GM18951 (cell line): ENCODE data around the gene TBC1D17.

Source experiments
- POLR2A ChIP-seq: IDR thresholded peaks from 4 replicates; pipeline ENCODE4 v1.6.1; 2011; ENCODE audit warnings: mild to moderate bottlenecking; ENCODE audit not compliant: insufficient read length, insufficient read depth; ENCODE audit errors: extremely low read depth
- in situ Hi-C: fragments of 300-500 bp; cut with MboI; formaldehyde crosslinking; loops from one replicate; pipeline ENCODE4 v1.12.0; 2022; ENCODE audit warnings: low sequenced_read_pairs, mixed read lengths, inconsistent platforms; ENCODE audit not compliant: unreplicated experiment

TBC1D17 gene

DNA sequence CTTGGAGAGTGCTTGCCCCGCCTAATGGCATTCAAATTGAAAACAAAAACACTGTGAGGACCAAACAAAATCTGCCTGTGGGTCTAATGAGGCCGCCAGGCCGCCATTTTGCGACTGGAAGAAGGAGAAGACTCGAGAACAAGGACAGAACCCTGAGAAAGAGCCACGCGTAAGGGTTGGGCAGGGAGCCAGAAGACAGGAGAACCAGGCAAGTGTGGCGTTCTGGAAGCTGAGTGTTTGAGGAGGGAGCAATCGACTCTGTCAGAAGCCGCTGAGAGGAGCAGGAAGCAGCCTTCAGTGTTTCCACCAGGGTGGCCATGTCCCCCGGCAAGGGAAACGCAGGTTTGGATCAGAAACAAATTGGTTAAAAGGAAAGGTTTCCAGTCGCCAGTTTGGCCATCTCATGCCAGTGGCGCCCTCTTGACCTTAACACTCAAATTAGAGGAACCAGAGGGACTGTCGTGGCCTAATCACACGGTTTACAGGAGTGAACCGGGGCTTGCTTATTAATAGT, 36.7 kb upstream of the TBC1D17 start:
- TF ChIP-seq POLR2A = no peak
- in situ Hi-C loops = no loop called here

DNA sequence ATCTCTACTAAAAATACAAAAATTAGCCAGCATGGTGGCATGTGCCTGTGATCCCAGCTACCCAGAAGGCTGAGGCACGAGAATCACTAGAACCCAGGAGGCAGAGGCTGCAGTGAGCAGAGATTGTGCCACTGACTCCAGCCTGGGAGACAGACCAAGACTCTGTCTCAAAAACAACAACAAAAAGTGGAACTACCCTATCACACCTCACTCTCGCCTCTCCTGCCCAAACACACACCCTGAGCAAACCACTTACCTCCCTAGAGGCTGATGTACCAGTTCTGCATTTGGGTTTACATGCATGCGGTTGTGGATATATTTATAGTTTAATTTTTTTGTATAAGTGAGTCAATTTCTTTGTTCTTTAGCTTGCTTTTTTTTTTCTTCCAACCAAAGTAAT, 34.2 kb upstream of the TBC1D17 start:
- in situ Hi-C loops = no loop called here
- TF ChIP-seq POLR2A = no peak

DNA sequence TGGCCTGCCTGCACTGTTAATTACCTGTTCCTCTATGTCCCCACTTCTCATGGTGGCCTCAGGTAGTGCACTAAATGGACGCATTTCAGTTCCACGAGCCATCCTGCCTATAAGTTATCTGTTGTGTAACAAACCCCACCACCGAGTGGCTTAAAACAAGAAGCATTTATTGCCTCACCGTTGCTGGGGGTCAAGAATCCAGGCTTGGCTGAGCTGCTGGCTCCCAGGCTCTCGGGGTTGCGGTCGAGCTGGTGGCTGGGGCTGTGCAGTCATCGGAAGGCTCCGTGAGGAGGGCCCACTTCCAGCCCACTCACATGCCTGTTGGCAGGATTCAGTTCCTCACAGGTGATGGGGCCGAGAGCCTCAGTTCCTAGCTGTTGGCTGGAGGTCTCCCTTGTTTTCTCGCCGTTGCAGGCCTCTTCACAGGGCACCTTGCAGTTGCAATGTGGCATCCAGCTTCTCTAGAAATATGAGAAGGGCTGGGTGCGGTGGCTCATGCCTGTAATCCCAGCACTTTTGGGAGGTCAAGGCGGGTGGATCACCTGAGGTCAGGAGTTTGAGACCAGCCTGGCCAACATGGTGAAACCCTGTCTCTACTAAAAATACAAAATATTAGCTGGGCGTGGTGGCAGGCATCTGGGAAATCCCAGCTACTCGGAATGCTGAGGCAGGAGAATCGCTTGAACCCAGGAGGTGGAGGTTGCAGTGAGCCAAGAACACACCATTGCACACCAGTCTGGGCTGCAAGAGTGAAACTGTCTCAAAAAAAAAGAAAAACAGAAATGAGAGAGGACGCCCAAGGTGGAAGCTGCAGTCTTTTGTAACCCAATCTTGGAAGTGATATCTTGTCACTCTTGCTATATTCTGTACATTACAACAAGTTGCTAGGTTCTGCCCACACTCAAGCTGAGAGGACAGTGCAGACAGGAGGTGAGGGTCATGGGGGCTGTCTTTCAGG, 33.1 kb upstream of the TBC1D17 start:
- TF ChIP-seq POLR2A = no peak
- in situ Hi-C loops = no loop called here

DNA sequence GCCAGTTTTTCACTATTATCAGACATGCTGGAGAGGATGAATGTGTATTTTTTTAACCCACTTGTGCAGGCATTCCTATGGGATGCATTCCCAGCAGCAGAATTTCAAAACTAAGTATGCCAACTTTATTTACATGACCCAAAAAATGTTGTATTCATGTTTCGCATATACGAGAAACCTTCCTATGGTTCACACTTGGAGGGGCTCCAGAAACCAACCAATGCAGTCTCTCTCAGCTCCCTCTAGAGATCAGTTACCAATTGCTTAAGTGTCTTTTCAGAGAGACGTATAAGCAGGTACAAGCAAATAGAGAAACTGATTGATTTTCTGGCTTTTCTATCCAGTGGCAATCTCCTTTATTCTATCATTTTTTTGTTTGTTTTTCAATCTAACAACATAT, 32.1 kb upstream of the TBC1D17 start:
- no peak for TF ChIP-seq POLR2A
- in situ Hi-C loops = no loop called here

DNA sequence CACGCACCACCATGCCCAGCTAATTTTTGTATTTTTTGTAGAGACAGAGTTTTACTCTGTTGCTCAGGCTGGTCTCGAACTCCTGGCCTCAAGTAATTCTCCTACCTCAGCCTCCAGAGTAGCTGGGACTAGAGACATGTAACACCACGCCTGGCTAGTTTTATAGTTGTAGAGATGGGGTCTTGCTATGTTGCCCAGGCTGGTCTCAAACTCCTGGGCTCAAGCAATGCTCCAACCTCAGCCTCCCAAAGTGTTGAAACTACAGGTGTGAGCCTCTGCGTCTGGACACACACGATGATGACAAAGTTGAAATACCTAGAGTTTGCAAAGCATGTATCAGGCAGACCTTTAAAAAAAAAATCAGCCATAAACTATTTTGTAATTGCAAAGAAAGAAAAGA, 31.1 kb upstream of the TBC1D17 start:
- in situ Hi-C loops = no loop called here
- no peak for TF ChIP-seq POLR2A

DNA sequence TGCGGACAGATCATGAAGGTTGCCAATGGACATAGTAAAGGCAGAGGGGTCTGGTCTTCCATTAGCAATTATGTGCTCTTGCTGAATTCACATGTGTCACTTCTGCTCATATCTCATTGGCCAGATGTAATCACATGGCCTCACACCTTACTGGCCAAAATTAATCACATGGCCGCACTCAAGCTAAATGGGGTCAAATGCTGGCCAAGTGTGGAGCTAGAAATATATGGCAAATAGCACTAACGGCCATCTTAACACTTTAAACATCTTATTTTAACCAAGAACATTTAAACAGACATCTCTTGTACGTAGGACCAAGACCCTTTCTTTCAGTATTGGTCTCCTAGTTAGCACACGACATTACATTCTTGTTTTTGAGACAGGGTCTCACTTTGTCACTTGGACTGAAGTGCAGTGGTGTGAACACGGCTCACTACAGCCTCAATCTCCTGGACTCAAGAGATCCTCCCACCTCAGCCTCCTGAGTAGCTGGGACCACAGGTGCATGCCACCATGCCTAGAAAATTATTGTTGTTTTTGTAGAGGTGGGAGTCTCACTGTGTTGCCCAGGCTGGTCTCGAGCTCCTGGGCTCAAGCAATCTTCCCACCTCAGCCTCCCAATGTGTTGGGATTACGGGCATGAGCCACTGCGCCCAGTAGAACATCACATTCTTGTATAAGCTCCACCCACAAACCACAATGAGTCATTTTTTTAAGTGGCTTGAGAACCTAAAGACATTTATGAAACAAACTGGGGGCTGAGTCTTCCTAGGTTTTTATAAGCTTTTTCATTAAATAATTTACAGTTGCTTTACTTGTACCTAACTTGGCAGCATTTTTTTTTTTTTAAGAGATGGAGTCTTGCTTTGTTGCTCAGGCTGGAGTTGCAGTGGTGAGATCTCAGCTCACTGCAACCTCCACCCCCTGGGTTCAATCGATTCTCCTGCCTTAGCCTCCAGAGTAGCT, 29.5 kb upstream of the TBC1D17 start:
- in situ Hi-C loops = no loop called here
- no peak for TF ChIP-seq POLR2A

DNA sequence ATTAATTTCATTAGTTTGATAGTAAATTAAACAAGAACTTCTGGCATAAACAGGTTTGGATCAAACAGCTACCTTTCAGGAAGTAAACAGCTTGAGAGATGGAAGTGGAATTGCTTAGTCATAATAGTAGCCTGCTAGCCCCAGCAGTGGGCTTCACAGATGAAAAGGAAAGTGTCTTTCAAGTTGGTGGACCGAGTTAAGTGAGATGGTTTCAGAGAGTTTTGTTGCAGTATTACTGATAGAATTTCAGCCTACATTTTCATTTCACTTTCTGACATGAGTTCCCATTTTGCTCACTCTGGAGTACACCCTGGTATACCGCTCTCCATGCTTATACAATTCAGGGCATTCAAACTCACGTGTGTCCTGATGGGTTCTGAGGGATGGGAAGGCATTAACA, 28.6 kb upstream of the TBC1D17 start:
- in situ Hi-C loops = no loop called here
- no peak for TF ChIP-seq POLR2A

DNA sequence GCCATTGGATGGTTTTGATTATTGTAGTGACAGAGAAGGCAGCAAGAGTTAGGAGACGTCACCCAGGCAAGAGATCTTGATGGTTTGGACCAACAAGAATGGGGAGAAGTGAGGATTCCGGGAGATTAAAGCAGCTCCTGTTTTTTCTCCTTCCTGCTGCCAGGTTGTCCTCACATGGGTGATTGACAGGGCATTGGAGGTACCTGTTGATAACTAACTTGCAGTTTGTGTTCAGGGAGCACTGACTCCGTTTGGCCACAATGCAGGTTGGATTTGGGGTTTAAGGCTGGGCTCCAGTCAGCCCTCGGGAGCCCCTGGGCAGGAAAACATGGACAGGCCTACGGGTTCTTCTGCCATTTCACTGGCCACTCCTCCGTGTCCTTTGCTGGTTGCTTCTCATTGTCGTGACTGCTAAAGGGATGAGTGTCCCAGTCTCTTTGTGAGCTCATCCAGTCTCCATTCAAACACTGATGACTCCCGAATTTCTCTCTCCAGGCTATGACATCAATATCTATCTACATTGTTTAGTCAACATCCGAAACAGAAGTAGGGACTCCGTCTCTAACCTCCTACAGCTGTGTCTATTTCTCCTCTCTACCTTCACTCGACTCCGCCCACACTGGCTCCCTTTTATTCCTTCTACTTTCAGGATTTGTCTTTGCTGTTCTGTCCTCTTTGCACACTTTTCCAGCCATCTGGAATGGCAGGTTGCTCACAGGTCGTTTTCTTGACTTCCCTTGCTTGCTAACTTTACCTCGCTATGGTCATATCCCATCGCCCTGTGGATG, 27.9 kb upstream of the TBC1D17 start:
- no peak for TF ChIP-seq POLR2A
- in situ Hi-C loops = no loop called here

DNA sequence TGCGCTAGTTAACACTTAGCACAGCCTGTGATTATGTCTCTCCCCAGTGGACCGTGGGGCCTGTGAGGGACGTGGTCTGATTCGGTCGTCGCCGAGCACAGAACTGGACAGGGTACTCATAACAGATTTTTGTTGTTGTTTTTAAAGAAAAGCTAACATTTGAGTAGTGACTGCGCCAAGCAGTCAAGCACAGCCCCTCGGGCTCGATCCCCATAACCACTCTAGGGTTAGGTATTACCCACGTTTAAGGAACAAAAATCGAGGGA, 27.3 kb upstream of the TBC1D17 start:
- TF ChIP-seq POLR2A = no peak
- in situ Hi-C loops = no loop called here

DNA sequence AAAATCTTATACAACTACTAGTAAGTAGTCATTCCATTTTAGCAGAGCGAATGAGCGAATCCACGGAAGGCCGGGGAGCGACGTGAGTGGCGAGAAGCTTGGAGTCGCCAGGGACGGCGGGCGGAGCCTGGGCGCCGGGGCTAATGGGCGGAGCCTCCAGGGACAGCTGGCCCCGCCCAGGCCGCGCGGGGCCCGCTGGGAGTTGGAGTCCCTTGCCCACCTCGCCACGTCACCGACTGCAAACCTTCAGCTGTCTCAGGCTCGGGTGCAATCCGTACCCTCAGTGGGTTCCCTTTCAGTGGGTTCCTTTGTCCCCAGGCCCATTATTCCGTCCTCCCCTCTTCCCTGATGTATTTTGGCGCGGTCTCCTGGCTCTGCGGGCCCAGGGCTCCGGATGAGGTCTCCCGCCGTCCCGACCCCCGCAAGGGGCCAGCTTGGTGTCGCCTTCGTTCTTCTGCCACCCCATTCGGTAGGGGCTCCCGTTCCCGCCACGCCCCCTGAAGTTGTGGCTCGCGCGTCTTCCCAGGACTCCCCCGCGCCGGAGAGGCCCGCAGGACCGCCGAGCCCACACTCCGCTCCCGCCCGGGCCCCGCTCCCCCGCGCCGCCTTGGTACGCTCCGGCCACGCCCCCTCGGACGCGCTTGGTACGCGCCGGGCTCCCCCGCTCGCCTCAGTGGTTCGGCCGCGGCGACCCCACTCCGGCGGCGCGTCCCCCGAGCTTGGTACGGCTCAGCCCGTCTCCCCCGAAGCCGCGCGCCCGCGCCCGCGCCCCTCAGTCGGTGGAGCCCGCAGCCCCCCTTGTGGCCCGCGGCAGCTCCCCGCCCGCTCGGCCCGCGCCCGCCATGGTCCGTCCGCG, 26.8 kb upstream of the TBC1D17 start, which contains the start of gene PTOV1:
Gene PTOV1, plus strand, starts transcription at position 673 of the 856 bp plus-strand sequence.
- in situ Hi-C loops = no loop called here
- TF ChIP-seq POLR2A = peak; percentile 64

DNA sequence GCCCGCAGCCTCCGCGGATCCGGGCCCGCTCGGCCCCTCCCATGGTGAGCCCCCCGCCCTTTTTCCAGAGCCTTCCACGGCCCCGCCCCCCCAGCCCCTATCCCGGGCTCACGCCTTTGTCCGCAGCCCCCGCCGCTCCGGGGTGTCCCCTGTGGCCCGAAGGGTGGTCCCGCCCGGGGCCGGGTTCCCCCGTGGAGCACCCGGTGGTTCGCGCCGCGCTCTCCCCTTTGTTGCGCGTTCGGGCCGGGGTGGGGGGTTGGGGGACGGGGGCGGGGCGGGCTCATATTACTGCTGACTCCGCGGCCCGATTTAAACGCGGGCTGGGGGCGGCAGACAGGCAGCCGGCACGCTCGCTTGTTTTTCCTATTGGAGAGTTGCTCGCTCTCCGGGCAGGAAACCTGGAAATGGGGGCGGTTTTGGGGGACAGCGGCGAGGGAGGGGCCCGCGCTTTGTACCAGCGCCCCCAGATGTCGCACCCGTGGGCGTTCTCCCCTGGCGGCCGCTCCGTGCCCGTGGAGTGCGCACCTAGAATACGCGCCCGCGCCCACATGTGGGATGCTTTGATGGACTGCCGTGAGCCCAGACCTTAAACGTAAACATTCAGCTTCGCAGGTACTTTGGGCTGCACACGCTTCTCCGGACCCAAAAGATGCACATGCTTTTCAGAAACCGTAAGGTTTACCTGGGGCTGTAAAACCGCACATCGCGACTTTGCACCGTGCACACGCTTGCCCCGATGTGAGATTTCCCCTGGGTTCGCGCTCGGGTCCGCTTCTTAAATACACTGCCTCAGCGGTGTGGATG, 25.8 kb upstream of the TBC1D17 start:
- in situ Hi-C loops = no loop called here

DNA sequence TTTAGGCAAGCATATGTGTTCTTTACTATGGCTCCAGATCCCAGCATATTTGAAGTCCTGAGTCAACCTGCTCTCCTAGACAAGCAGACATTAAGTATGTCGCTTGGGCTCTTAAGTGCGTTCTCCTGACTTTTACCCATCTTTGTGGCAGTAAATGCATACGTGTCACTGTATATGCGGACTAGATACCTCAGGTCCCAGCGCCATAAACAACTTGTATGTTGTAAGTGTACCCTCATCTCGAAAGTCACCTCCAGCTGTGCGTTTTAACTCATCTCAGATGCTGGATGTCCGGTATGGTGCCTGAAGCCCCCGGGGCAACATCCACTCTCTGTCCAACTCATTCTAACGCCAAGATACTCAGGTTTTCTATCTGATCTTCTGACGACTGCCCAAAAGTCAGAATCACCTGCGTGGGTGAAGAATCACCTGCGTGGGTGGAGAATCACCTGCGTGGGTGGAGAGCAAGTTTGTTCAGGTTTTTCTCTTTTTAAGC, 24.8 kb upstream of the TBC1D17 start:
- in situ Hi-C loops = no loop called here

More for the DNA sequence above, 25.8 kb upstream of the TBC1D17 start:
- TF ChIP-seq POLR2A = no peak

More for the DNA sequence above, 24.8 kb upstream of the TBC1D17 start:
- no peak for TF ChIP-seq POLR2A
